ENCODE data around the gene PRKCE. TPM values are rescaled to one million over a fixed set of nuclear protein-coding genes. Genes with fewer than 3 reads are reported as not detected.
A peak's percentile ranks its signal among the peaks of the same experiment; 100 is the strongest.

Gene PRKCE
- total RNA-seq, 1 experiment from 2014 or later = 30.2 TPM

DNA sequence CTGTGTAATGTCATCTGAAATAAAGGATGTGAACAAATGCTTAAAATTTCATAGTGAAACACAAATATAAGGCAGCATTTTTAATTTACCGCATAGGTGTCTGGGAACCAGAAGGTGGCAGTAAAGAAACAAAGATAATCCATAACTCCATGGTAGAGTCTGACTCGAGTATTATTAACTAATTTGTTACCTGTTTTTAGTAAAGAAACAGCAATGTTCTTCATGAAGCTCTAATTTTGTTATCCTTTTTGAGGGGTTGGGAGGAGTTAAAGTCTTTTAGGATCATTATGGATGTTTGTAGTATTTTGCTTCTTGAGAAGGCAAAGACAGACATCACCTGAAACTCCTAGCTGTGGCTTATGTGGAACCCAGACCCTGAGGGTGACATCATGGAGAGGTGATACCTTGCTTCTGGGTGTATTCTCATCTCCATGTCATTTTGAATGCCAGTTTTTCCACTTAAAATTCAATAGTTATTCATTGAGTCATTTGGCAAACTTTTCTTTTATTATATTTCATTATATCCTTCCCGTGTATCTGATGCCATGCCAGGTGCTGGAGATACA lies 359.5 kb downstream of the PRKCE start:
- DNase-seq (ENCODE audit: low read depth) = peak; percentile 57

DNA sequence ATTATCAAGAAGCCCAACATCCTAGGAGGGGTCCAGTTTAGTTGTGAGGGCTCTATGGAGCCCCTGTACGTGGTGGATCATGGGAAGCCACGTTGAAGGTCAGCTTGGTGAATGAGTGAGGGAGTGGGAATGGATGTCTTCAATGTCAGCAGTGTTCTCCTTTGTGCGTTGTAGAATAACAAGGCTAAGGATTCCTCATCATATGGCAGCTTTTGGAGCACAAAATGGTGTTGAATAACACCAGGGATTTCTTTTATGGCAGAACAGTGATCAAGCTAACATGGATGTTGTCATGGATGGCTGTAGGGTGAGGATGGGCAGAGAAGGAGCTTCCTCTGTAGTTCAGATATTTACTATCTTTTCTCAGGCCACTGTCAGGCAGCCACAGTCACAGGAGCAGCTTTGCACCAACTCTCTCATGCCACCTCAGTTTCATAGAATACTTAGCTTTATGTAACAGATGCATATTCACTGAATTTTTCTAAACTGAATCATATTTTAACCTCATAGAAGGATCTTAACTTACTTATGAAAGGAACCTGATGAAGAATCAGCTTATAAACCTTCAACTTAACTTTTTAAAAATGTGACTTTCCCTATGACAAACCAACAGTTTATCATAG lies 361.3 kb downstream of the PRKCE start:
- no peak for DNase-seq (ENCODE audit: low read depth)

DNA sequence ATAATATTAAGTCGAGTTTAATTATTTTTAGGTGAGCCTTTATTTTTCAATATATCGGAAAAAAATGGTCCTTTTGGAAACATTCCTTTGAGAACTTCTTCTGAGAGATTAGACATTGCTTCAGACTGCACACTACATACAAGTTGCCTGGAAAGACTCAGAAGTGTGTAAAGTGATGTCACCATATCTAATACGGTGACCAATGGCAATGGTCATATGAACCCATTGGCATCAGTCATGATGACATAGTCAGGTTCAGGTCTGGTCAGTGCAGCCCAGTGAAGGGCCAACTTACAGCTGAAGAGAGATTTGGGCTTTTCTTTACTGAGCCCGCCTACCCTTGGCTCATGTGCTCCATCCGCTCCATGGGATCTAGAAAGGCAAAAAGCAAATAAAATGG lies 362.3 kb downstream of the PRKCE start:
- DNase-seq (ENCODE audit: low read depth) = no peak

DNA sequence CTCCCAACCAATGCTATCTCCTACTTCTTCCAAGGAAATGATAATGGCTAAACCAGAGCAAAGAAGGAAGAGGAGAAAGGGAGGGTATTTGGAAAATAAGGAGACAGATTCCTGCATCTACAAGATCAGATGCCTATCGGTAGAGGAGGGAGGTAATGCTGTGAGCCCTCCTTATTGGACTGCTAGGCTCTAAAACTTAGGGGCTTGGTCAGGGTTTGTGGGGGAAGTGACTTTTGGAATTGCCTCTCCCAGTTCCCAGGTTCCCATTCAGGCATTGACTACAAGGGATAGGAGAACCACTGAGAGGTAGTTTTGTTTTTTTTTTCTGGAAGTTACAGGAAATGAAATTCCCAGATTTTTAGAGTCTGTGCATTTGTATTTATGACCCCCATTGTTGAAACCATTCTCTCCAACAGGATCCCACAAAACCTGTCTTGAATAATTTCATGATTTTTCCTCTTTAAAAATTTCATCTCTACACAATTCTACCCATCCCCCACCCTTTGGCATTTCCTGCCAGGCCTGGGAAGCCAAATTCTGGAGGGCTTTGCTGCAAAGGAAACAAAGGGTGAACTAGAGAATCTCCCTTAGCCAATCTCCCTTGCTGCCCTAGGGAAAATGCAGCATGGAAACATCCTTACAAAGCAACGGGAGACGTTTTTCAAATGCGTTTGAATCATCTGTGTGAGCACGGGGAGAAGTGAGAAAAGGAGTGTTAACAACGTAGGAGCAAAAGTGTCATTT lies 363.6 kb downstream of the PRKCE start:
- DNase-seq (ENCODE audit: low read depth) = peak; percentile 76

DNA sequence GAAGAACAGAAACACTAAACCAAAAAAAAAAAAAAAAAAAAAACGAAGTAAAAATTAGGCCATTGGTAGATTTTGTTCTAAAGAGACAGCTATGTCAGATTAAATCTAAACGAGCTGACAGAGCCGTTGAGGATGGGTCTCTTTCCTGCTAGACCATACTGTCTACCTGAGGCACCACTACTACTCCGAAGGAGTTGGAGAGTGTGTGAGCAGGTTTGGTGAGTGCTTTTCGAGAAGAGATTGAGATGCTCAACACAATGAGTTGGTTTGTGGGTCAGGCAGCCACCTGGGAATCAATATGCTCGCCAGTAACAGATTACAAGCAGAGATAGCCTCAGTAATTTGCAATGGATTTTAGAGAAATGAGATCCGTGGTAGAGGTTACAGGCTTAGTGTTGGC lies 364.2 kb downstream of the PRKCE start:
- DNase-seq (ENCODE audit: low read depth) = no peak

DNA sequence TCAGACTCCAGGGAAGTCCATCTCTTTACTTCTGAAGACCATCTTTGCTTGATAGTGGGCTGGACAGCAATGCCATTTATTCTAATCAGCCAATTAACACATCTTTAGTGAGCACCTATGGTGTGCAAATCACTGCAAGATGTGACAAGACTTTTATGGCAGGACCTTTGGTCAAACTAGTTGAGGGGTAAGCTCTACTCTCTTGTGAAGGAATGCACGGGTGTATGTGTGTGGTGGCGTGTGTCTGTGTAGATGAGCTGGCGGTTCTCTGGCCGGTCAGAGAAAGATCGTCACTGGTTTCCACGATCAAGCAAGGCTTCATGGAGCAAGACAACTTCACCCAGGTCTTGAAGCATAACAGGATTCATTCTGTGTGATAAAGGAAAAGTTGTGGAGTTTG lies 364.6 kb downstream of the PRKCE start:
- no peak for DNase-seq (ENCODE audit: low read depth)

DNA sequence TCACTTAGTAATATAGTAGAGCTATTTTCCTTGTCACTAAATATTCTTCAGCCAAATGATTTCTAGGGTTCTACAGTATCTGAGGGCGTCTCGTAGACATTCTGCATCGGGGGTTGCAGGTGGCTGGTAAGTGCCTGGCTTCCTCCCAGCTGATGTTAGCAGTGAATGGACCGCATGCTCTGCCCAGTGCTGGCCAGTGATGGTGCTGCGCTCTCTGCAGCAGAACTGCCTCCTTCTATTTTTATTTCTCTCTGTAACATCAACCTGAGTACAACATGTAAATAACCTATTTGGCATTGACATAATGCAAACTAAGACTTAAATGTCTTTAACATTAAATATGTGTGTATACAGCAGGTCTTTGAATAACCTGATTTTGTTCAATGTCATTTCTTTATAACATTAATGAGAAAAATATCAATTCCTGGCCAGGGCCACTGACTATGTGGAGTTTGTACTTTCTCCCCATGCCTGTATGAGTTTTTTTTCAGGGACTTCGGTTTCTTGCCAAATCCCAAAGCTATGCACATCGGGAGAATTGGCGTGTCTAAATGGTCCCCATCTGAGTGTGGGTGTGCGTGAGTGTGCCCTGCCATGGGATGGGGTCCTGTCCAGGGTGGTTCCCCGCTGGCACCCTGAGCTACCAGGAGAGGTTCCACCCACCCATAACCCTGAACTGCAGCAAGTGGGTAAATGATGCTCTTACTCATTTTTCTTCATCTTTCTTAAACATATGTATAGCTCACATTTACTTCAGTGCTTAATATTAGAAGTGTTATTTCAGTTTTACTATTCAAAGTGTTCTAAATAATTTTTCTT lies 367.5 kb downstream of the PRKCE start:
- no peak for DNase-seq (ENCODE audit: low read depth)

DNA sequence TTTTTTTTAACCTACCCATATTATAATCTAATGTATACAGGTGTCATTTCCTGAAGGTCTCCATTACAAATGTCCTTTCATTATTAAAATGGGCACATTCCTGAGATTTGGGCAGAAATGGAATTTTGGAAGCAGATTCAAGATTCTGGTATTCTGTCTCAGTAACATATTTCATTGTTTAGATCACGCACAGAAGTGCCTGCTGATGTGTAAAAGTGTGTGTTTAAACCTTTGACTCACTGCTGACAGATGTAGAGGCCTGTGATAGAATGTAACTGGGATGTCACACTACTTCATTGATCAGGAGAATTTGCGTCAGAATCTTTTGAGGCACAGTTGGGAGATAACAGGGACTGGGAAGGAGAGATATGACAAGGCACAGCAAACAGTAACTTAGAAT lies 368.9 kb downstream of the PRKCE start:
- no peak for DNase-seq (ENCODE audit: low read depth)

DNA sequence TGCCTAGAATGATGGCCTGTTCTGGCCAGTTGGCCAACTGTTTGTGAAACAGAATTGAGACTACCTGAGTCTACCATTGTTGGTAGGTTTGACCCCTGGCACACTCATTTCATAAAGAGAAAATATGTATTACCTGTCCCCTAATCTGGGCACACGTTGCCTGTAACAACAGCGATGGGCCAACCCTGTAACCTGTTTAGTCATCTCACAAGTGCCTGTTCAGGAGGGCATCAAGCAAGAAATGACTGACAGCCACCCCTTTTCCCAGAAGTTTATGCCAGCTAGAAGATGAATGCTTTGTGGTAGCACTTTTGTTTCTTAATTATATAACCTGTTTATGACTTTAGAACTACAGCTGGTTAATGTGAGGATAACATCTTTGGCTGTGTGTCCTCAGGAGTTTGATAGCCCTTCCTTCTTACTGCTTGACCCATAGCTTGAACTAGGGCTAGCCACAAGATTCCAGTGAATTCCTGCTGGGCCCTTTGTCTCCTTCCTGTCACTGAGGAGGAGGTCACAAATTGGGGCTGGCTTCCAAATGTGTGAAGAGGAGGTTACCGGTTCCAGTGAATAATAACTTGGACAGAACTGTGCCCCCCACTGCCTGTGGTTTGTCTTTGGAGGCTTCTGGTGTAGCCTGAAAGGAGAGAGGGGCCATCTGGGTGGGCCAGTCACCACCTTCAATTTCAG lies 371.8 kb downstream of the PRKCE start:
- no peak for DNase-seq (ENCODE audit: low read depth)

DNA sequence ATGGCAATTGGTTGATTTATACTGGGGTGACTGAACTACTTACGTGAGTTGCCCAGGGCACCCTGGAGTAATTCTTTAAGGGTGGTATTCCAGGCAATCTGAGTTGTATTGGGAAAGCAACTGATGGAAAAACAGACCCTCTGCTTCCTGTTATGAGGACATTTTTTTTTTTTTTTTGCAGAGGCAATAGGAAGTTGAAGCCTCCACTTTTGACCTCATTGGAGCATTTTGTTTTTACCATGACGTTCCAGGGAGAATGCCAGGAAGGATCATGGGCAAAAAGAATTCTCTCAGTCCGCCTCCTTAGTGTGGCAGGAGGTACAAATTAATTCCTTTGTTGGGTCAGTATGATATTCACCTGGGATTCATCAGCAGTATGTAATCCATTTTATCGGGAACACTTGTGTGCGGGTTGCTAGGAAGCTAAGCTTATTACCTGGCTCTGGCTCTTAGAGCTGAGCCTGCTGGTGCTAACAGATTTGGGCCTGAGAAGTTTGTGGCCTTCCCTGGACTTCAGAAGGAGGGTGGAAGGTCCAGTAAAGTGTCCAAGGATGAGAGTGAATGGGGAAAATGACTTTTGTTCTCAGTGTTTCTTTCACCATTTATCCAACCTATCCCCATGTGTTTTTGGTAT lies 372.8 kb downstream of the PRKCE start:
- no peak for DNase-seq (ENCODE audit: low read depth)

DNA sequence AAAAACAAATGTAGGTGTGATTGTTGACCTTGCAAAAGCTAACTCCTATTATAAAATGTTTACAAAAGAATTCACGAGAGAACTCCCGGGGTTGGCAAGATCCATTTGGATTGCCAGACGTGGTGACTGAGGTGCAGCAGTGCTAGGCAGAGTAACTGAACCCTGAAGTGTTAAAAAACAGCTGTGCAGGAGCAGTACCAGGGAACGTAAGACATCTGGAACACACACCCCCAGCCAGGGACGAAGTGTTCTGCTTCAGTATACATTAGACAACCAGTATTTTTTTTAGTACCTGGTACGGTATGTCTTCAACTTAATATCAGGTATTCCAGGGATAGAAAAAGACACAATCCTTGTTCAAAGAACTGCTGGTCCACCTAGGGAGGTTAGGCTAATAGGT lies 373.6 kb downstream of the PRKCE start:
- no peak for DNase-seq (ENCODE audit: low read depth)

DNA sequence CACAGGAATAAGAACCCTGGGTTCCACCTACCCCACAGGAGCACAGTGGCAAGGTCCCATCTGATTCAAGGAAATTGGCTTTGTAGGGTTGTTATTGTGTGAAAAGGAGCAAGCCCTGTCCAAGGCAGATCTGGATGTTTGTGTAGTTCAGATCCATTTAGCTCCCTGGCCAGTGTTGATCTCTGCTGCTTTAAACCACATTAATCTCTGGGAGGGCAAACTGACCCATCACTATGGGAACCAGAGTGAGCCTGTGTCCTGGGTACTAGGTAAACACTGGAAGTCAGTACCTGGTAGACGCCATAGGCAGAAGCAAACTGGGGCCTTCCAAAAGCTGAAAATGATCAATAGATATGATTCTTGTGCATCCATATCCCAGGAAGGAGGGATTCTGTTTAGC lies 374.2 kb downstream of the PRKCE start:
- DNase-seq (ENCODE audit: low read depth) = no peak

DNA sequence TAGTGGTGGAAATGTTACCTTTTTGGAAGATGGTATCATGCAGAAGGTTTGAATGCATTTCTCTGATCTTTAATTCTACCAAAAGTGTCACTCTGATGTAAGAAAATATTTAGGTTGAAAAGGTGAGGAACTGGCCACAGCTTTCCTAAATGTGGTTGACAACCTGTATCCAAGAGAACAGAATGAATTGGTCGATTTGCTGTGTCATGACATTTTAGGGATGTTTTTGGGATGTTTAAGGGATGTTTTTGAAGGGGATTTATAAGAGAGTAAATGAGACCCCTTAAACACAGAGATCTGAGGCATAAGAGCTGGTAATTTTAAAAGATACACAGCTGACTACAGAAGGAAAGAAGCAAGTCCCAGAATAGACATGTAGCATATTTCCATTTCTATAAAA lies 375.0 kb downstream of the PRKCE start:
- DNase-seq (ENCODE audit: low read depth) = no peak

DNA sequence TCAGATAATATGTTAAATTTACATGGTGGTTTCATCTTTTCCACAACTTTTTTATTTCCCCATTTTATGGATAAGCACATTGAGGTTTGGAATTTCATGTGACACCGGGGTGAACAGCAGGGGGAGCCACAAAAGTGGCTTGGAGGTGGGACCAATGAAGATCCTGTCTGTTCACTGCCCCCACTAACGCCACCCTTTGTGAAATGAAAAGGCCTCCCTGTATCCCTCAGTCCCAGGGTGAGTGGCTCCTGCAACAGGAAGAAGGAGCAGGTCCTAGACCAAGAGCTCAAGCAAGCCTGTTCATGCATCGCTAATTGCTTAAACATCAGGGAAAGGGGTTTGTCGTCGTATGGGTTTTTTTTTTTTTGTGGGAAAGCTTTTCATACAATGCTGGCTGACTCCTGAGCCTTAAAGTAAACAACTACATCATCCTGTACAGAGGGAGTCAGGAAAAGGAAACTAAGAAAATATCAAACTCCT lies 377.9 kb downstream of the PRKCE start:
- peak; percentile 28 for DNase-seq (ENCODE audit: low read depth)

DNA sequence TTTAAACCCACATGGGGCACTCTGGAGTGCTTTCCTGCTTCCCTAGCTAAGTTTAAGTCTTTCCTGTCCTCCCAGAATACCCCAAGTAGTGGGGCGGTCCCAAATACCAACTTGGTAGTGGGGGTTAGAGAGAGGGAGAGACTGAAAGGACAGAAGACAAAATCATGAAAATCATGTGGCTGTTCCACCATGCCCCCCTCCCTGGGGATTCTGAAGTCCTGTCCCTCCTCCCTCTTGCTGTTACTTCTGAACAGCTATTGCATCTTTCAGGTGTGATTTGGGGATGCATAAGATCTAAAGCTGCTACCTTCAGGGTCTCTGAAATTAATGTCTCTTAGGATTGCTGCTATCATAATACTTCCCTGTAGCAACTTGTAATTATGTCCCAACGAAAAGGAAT lies 378.9 kb downstream of the PRKCE start:
- DNase-seq (ENCODE audit: low read depth) = no peak

DNA sequence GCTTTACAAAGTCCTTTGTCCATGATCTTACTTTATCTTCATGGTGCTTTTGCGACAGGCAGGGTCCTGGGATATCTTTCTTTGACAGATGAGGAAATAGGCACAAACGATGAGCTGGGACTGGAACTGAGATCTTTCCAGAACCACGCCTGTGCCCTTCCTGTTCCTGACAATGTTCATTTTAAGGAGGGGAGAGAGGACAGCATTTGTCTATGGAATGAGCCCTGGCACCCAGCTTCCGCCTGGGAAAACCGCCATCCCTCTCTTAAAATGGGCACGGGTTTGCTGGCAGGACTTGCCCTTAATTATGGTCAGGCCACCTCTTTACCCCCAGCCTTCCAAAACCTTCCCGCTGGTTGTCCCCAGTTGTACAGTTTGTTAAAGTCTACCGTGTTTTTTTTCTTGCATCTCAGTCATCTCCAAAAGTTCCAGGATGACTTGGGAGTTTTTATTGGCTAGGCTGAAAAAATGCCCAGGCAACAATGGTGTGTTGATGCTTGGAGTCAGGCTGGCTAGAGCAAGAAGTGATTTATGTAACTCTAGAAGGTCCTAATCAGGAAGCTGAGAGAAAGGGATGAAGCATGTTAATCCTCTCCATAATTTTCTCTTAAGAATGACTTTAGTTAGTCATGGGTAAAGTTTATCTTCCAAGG lies 380.8 kb downstream of the PRKCE start:
- DNase-seq (ENCODE audit: low read depth) = no peak

DNA sequence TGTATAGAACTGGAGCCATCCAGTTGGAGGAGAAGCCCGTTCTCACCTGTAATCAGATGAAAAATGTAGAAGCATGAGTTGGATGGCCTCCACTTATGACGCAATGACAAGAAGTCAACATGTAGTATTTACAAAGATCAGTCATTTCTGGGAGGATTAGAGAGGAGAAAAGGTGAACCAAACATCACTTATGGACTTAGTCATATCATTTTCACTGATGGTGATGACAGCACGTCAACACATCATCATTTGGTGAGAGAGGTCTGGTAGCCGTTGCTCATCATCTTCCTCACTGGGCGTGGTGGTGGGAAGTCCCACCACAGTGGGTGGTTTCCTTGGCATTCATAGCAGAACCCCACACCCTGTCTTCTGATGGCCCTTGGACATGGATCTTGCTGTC lies 381.5 kb downstream of the PRKCE start:
- no peak for DNase-seq (ENCODE audit: low read depth)

DNA sequence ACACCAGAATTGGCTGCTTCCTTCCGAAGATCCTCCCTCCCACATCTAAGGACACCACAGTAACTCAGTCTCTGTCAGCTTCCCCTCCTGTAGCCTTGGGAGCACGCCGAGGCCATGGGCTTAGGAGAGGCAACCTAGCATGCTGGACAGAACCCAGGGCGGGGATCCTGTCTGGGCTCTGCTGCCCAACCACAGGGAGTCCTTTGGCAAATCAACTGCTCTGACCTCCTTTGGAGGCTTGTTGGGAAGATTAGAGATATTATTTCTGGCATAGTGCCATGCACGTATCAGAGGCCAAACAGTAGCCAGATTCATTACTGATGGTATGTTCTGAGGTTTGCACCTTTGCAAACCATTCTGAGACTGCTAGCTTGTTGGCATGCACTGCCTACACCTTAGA lies 383.1 kb downstream of the PRKCE start:
- DNase-seq (ENCODE audit: low read depth) = peak; percentile 55

DNA sequence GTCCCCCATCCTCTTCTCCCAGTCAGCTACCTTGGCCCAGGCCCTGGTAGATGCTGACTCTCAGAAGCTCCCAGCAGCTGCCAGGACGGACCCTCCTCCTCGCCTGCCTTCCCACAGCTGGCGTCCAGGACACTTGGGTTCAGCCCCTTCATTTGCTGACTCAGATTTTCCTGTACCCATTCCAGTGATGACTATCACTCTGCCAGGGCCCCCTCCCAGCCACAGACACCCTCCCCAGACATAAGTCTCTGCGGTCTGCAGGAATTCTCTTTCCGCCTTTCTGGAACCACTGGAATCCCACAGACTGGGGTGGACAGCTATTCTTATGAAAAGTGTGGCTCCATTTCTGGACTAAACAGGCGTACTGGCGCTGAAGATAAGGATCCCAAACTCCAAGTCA lies 385.5 kb downstream of the PRKCE start:
- peak; percentile 93 for DNase-seq (ENCODE audit: low read depth)

DNA sequence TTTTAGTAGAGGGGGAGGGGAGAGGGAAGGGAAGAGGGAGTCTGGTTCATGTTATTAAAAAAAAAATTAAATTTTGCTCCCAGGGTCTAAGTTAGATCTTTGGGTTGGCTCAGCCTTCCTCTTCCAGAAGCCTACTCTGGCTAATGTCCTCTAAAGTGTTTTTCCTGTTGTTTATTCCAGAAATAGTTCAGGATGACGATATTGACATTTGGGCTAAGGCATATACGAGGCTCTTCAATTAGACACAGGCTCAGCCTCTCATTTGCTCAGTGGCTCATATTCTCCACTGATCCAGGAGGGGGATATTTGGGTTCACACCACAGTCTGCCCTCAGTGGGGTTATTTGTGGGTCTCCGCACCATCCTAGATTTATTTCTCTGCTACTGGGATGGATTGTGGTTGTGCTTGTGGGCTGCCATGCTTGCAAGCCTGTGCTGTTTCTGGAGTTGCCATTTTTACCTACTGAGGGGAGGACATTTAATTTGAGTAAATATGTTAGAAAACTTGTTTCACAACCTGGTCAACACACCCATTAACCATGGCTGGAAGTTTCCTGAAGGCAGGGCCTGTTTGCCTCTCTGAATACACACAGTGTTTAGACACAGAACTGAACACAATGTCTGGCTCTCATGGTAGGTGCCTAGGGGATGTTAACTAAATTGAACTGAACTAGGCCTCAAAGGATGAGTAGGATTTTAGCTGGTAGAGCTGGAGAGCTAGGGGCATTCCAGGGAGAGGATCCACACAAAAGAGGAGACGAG lies 388.2 kb downstream of the PRKCE start:
- no peak for DNase-seq (ENCODE audit: low read depth)

Data from RPMI7951 (cell line).